ENCODE data around the gene ENAM. TPM values are rescaled to one million over a fixed set of nuclear protein-coding genes. Genes with fewer than 3 reads are reported as not detected.

The ENAM gene
- total and polyA plus RNA-seq, 9 of the 15 experiments (the other 6 are each of a cell fraction or from before 2014, with no cell fraction given), result 0.04 to 0.09 (median 0.04) TPM; not detected in 6

DNA sequence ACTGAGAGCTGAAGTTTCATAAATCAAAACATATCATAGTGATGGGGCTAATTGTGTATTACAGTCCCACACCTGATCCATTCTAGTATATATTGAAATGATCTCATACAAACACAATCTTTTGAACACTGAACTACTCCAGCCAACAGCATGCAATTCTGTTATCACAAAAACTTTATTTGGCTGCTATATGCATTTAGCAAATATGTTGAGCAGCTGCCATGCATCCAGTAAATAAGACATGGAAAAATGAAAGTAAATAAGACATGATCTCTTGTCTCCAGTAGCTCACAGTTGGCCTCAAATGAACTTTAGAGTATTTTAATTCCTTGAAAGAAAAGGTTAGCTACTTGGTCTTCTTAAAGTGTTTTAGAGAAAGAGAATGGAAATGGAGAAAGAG, 34.3 kb upstream of the ENAM start:
- Histone ChIP-seq H2AFZ (ENCODE audit: low read depth, low read length) (no peak overlapping the region), H3K27me3 (ENCODE audit: control insufficient read depth in 2 of 2, insufficient read depth in 2 of 2, low read length in 2 of 2) (no peaks in the 10 kb centered on the region), H3K36me3 (ENCODE audit: control insufficient read depth, insufficient read depth, low read length) (no peaks in the 10 kb centered on the region), H3K9me1 (ENCODE audit: control insufficient read depth, insufficient read depth, low read length) (no peaks in the 10 kb centered on the region), H3K9me3 (replicated peaks; ENCODE audit: control insufficient read depth, insufficient read depth, low read depth, low read length) (no peaks in the 10 kb centered on the region), H3K4me1 (replicated peaks in 1 of 2; ENCODE audit: control insufficient read depth in 2 of 2, insufficient read depth in 2 of 2, low read length in 2 of 2) (no peaks in the 10 kb centered on the region), H3K79me2 (ENCODE audit: control insufficient read depth, insufficient read depth, low read length) (no peaks in the 10 kb centered on the region), H3K4me2 (ENCODE audit: insufficient read depth, low read length) (no peak overlapping the region), H4K20me1 (replicated peaks; ENCODE audit: control insufficient read depth, insufficient read depth, low read length) (no peaks in the 10 kb centered on the region), H3K9ac (ENCODE audit: insufficient read depth in 1 of 2, low read depth in 2 of 2, low read length in 2 of 2) (no peak overlapping the region), H3K27ac (ENCODE audit: extremely low read depth, low read depth, low read length) (no peak overlapping the region), H3K4me3 (no peak overlapping the region)
- ATAC-seq (no peak), FAIRE-seq (no peak), DNase-seq (ENCODE audit: extremely low read depth in 1 of 4, low spot score in 3 of 4) (no peak)
- in situ Hi-C loops (cut with MboI) (no loop called here), intact Hi-C loops (cut with micrococcal nuclease) (no loop called here)
- ChIA-PET CTCF (ENCODE audit: low intra/inter-chr PET ratio) (no interaction called here), POLR2A (no interaction called here)
- no TSS peak for BruUV-seq (replicated peaks)
- TF ChIP-seq, protein P1, sequence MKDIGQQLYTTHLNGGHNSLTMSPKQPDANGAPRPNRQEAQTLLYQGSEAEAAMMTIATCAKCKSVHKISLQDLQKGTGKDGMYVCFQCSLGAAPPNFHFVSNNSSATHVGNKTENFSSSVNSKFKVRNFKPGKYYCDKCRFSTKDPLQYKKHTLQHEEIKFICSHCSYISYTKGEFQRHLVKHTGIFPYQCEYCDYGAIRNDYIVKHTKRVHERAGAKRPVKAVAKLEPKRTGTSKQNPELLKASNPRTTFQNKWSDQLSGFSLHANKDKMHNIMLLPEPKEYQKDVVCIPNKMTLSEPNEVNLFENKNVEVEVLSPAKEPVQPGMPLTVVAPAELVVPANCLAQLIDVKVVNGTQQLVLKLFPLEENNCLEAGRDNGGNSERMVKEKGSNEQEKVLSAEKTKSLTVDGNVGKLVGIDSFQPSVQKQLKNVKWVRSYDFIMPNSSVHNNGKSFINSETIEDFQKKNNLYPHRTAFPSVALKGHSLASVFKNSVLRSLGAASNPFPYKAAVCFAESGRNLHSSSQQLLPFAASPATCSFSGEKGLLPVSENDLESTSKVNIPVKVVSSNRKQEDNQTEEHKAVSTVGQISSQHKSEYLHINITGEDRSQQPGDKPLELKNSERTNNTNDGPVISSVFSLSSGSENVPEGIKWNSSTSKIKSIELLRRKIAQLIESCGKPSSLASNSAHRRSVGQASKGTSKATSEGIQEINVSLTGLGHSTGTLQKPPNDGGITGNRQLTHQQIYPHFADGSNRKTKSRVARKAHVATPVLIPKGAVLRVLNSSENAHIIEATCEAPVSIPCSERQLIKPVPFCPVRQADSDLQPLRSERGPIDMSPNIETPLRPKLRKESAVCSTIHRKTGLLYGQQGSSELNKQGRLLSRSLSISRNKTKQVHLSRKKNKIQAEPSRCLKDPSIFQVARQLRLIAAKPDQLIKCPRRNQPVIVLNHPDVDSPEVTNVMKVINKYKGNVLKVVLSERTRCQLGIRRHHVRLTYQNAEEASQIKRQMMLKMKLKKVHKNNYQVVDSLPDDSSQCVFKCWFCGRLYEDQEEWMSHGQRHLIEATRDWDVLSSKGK (CRISPR knock-in tag; IDR thresholded peaks at IDR 0.05), result no peak
- TF ChIP-seq ZNF589 (CRISPR knock-in tag; IDR thresholded peaks at IDR 0.05; ENCODE audit: low read depth) (no peak), EP300 (IDR thresholded peaks at IDR 0.05; ENCODE audit: low read length) (no peak), JUND (IDR thresholded peaks at IDR 0.05; ENCODE audit: borderline replicate concordance, low read depth, low read length) (no peak), JUND (tag; IDR thresholded peaks at IDR 0.05; ENCODE audit: borderline replicate concordance, low read depth, low read length) (no peak), ZNF77 (CRISPR knock-in tag; IDR thresholded peaks at IDR 0.05) (no peak), SMARCE1 (IDR thresholded peaks at IDR 0.05) (no peak)
- TF ChIP-seq, protein P2, sequence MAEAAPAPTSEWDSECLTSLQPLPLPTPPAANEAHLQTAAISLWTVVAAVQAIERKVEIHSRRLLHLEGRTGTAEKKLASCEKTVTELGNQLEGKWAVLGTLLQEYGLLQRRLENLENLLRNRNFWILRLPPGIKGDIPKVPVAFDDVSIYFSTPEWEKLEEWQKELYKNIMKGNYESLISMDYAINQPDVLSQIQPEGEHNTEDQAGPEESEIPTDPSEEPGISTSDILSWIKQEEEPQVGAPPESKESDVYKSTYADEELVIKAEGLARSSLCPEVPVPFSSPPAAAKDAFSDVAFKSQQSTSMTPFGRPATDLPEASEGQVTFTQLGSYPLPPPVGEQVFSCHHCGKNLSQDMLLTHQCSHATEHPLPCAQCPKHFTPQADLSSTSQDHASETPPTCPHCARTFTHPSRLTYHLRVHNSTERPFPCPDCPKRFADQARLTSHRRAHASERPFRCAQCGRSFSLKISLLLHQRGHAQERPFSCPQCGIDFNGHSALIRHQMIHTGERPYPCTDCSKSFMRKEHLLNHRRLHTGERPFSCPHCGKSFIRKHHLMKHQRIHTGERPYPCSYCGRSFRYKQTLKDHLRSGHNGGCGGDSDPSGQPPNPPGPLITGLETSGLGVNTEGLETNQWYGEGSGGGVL (CRISPR knock-in tag; IDR thresholded peaks at IDR 0.05), result no peak
- TF ChIP-seq, protein P3, sequence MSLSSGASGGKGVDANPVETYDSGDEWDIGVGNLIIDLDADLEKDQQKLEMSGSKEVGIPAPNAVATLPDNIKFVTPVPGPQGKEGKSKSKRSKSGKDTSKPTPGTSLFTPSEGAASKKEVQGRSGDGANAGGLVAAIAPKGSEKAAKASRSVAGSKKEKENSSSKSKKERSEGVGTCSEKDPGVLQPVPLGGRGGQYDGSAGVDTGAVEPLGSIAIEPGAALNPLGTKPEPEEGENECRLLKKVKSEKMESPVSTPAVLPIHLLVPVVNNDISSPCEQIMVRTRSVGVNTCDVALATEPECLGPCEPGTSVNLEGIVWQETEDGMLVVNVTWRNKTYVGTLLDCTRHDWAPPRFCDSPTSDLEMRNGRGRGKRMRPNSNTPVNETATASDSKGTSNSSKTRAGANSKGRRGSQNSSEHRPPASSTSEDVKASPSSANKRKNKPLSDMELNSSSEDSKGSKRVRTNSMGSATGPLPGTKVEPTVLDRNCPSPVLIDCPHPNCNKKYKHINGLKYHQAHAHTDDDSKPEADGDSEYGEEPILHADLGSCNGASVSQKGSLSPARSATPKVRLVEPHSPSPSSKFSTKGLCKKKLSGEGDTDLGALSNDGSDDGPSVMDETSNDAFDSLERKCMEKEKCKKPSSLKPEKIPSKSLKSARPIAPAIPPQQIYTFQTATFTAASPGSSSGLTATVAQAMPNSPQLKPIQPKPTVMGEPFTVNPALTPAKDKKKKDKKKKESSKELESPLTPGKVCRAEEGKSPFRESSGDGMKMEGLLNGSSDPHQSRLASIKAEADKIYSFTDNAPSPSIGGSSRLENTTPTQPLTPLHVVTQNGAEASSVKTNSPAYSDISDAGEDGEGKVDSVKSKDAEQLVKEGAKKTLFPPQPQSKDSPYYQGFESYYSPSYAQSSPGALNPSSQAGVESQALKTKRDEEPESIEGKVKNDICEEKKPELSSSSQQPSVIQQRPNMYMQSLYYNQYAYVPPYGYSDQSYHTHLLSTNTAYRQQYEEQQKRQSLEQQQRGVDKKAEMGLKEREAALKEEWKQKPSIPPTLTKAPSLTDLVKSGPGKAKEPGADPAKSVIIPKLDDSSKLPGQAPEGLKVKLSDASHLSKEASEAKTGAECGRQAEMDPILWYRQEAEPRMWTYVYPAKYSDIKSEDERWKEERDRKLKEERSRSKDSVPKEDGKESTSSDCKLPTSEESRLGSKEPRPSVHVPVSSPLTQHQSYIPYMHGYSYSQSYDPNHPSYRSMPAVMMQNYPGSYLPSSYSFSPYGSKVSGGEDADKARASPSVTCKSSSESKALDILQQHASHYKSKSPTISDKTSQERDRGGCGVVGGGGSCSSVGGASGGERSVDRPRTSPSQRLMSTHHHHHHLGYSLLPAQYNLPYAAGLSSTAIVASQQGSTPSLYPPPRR (CRISPR knock-in tag; IDR thresholded peaks at IDR 0.05; ENCODE audit: borderline replicate concordance), result no peak
- TF ChIP-seq, protein P4, sequence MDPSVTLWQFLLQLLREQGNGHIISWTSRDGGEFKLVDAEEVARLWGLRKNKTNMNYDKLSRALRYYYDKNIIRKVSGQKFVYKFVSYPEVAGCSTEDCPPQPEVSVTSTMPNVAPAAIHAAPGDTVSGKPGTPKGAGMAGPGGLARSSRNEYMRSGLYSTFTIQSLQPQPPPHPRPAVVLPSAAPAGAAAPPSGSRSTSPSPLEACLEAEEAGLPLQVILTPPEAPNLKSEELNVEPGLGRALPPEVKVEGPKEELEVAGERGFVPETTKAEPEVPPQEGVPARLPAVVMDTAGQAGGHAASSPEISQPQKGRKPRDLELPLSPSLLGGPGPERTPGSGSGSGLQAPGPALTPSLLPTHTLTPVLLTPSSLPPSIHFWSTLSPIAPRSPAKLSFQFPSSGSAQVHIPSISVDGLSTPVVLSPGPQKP (CRISPR knock-in tag; IDR thresholded peaks at IDR 0.05), result no peak

Measured in K562 (cell line).